MV-4-11 (cell line): ENCODE data around the gene SLCO4A1.

Experiments used
- DNase-seq: peaks from one replicate; lab custom pipeline; 2025; lab: John Stamatoyannopoulos, UW

The SLCO4A1 gene

GRCh38 chr20:62638679-62639406 lies 3.5 kb upstream of the SLCO4A1 start:
- no peak for DNase-seq

DNA sequence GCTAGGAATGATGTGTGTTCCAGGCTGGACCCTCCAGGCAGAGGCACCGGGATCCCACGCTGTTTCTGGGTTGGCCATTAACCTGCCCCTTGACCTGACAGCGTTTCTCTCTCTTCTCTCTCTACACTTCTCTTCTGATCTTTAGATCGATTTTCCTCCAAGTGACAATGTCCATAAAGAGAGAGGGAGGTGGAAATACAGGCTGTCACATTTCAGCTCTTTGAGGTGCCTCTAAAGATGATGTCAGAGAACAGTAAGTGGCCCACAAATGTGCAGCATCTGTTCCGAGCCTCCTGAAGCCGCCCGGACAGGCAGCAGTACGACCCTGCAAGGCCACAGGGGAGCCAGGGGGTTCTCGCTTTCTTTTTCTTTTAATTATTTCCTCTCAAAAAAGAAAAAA lies 2.5 kb upstream of the SLCO4A1 start:
- DNase-seq, result no peak

- DNase-seq, result no peak
These were observed 1.4 kb upstream of the SLCO4A1 start for GRCh38 chr20:62640870-62641269.

DNA sequence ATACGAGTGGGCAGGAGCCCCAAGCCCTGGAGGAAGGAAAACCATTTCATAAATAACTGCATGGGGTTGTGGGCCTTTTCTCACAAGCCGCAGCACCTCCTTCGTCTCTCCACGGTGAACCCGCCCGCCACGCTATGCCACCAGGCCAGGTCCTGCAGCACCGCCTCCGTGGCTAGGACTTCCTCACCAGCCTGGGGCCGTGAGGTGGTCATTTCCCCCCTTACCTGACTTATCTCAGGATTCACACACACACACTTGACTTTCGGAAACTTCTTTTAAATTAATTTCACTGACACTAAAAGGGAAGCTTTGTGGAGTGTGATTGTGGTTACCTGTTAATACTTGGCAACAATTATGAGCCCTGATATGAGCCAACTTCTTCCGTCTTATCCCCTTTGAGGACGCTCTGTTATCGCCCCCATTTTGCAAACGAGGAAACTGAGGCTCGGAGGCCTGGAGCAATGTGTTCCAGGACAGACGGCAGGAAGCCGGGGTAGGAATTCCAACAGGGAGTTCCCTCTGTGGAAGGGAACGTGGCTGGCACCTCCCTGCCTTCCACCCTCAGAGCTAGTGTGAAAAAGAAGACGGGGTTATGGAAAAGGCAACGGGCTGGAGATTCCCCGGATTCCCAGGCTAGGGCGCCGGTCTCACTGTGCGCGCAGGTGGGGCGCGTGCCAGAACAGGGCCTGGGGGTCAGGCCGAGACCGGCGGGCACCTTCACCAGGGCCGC lies 817 bp upstream of the SLCO4A1 start:
- no peak for DNase-seq

DNA sequence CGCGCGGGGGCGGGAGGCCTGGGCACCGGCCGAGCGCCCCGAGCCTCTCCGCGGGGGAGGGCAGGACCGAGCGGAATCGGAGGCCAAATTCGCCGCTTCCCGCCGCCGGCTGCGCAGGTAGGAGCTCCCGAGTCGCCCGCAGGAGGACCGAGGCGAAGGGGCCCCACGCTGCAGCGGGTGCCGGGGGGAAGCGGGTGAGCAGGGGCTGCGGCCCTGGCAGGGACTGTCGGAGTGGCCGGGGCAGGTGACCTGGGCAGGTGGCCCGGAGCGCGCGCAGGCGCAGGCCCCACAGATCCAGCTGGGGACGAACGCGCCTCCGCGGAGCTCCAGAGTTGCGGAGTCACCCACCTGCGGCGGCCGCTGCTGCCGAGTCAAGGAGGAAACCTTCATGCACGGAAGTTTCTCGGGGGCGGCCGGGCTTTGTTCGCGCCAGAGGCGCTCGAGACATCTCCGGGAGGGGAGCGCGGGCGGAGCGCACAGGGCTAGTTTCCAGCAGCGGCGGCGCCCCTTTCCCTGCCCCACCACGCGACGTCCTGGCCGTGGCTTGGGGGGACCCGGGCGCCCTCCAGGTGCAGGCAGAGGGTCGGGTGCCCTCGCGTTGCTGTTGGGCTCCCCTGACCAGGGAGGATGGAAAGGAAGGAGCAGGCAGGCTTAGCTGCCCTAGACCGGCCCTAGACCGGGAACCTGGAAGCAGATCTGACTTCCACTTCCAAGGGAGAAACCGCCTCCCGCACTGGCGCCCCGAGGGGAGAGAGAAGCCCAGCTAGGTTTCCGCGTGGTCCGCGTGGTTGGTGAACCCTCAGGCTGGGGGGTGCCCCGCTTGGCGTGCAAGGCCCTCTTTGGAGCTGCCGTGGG lies 590 bp downstream of the SLCO4A1 start:
- no peak for DNase-seq

GRCh38 chr20:62643521-62644043 lies 1.3 kb downstream of the SLCO4A1 start:
- DNase-seq, result no peak

GRCh38 chr20:62644044-62644795 lies 1.9 kb downstream of the SLCO4A1 start:
- DNase-seq, result no peak

DNA sequence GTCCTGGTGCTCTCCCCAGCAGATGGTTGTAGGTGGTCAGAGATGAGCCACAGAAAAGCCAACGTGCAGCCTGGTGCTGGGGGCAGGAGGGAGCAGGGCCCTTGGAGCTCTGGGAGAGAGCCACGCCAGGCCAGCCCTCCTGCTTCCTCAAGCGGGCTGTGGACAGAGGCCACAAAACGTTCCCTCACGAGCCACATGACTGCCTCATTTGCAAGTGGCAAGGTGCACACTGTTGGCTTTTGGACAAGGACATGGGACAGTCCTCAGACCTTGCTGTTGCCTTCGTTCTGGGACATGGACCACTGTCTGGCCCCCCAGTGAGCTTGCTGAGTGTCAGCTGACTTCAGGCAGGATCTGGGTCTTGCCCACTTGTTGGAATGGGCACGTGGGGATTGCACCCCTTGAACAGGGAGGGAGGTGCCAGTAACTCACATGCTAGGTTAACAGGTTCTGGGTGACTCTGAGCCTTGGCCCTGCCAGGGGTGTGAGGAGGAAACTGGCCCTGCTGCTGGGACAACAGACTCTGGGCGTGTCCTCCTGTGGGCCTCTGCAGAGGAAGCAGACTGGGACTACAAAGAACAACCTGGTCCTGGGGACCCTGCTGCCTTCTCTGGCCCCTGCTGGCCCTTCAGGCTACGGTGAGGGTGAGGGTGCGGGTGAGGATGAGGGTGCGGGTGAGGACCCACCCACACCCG lies 2.6 kb downstream of the SLCO4A1 start:
- DNase-seq, result peak; percentile 13

- no peak for DNase-seq
These were observed 3.3 kb downstream of the SLCO4A1 start for GRCh38 chr20:62645613-62646012.

DNA sequence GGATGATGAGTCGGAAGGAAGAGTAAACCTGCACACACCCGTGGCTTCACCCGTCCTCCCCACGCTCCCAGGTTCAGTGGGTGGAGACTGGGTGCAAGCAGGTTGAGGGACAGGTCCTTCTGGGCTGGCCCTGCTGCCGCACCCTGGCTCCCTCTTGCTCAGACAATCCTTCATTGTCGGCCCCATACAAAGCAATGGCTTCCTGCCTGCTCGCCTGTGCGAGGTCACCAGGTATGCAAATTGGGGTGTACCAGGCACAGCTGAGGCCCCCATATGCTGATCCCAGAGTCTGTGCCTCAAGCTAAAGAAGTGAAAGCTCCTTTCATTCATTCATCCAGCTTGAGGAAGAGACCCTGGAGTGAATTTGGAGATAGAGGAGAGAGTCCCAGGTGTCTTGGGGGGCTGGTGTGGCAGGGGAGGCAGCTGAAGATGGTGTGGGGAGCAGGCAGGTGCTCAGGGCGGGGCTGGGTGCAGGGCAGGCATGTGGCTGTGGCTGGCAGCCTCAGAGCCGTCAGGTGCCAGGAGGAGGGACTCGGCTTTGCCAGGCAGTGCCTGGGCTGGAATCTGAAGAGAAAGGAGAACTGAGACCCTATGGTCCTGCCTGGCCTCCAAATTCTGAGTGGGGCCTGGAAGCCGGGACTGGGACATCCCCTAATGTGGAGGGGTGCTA lies 4.7 kb downstream of the SLCO4A1 start:
- no peak for DNase-seq

DNA sequence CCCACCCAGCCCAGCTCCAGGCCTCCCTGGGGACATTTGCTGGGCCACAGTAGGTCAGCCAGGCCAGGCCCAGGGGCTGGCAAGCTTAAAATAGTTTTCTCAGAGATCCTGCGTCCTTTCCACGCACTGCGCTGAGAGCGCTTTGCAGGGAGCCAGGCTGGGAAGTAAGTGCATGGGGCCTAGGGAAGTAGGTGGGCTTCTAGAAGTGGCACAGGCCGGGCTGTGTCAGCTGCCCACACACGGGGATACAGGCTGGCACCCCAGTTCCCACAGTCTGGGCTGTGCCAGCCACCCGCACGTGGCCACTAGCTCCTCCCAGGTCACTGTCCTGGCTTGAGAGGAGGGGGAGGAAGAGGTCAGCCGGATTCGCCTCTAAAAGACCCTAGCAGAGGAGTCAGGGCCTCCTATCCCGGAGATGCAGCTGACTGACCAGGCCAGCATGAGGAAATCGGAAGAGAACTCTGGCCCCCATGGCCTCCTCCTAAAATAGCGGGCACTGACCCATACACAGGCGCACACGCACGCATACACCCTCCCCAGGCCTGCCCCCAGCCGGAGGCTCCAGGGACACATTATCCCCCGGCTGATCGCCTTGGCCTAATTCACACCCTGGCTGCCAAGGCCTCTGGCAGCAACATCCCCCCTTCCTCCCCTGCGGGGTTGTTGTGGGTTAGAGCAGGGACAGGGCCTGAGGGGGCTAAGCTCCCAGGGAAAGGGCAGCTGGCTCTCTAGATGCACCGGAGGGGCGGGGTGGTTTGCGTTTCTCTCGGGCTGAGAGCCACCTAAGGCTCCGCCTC lies 5.4 kb downstream of the SLCO4A1 start:
- DNase-seq, result no peak

GRCh38 chr20:62648318-62648995 lies 6.2 kb downstream of the SLCO4A1 start:
- no peak for DNase-seq

DNA sequence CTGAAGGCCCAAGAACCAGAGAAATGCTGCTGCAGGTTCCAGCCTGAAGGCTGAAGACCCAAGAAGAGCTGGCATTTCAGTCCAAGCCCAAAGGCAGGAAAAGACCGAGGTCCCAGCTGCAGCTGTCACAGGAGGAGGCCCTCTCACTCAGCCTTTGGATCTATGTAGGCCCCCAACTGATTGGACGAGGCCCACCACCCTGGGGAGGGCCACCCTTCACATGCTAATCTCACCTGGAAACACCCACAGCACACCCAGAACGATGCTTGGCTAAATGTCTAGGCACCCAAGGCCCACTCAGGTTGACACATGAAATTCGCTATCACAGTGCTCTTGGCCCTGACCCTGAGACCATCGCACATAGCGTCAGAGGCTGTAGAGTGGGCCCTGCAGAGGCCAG lies 6.8 kb downstream of the SLCO4A1 start:
- no peak for DNase-seq

DNA sequence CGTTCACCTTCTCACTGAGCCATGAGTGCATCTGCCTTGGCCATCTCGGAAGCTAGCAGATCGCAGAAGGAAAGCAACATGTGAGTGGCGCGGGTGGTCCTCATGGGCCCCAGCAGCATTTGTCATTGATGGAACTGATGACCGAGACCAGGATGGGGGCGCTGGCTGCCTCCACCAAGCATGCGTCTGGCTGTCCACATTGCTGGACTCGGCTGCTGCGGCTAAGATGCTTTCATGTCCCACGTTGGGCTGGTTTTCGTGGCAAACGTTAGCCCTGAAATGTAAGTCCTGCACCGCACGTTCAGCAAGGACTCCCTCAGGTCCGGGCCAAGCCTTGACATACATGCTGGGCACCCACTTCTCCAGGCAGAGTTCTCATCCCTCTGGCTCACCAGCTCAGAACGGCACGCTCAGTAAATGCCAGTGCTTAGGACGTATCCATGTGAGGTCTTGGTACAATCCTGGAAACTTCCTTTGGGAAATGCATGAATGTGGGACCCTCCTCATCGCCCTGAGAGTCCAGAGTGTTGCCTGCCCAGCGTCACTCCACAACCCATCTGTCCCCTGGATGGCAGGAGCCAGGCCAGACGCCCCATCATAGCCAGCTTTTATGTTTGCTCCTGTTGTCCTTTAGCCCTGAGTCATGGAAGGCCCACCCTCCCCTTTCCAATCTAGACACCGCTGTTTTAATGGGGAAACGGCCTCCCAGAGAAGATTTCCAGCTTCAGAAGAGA lies 8.4 kb downstream of the SLCO4A1 start:
- no peak for DNase-seq

GRCh38 chr20:62651285-62652021 lies 9.2 kb downstream of the SLCO4A1 start:
- DNase-seq, result peak; percentile 26

DNA sequence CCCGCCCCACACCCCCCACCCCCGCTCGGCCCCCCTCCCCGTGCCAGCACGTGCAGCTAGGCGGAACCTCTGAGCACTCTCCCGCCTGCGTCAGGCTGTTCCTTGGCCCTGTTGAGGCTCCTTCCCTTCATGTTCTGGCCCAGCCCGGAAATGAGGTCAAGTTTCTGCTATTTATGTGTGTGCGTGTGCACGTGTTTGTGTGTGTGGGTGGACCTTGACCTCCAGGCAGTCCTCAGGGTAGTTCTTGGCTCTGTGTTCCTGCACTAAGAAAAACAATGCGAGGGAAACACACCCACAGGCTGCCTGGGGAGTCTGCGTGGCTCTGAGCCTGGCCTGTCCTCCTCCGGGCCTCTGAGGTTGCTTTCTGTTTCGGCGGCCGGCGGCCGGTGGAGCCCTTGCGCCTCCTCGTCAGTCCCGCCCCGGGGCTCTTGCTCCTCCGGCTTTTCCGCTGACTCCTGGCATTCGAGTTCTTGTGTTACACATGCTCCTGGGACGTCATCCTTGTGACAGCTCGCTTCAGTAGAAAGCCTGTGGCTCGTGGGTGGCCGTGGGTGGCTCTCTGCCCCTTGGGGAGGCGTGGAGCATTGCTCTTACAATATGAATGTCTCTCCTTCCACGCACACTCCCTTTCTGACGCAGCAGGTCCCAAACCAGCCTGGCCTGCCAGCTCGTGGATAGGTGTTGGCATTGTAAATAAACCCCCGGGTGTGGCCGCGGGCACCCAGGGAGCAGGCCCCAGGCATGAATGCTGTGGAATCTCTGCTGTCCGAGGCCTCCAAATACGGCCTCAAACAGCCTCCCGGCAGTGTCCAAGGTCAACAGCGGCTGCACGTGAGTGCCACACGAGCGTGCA lies 10.0 kb downstream of the SLCO4A1 start:
- peak; percentile 64 for DNase-seq

DNA sequence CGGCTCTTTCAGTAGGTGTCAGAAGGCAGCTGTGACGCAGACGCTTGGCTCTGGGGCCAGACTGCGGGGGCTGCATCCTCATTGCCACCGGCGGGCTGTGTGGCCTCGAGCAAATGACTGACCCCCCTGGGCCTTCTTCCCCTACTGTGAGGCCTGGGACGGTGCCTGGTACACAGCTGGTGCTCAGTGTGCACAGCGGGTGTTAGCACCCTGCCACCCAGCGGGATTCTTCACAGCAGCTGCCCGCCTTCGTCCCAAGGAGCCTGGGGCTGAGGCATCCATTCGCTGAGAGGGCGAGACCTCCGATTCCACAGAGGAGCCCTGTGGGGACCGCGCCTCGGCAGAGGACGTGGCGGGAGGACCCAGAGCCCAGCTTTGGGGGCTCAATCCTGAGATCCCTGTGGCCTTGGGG lies 10.6 kb downstream of the SLCO4A1 start:
- no peak for DNase-seq
